ENCODE data around the gene ZNF230. TPM values are rescaled to one million over a fixed set of nuclear protein-coding genes. Genes with fewer than 3 reads are reported as not detected.

Gene ZNF230
- total and polyA plus RNA-seq, 2 of the 8 experiments (the other 6 are each of a cell fraction or from before 2014, with no cell fraction given): 1.5 to 3.6 TPM

- WGBS, 2 experiments (ENCODE audit: extremely low coverage in 1 of 2, insufficient coverage in 1 of 2, insufficient read length in 1 of 2, insufficient replicate concordance in 2 of 2, low coverage in 1 of 2, low lambda C conversion rate in 2 of 2, missing lambda C conversion rate in 1 of 2): 3% methylated on average over 36 of the region's 37 CpGs; no CpG with 5 or more reads in 1 of the 2 experiments
- TF ChIP-seq HDAC6 (IDR thresholded peaks at IDR 0.05; ENCODE audit: low read depth, low read length) (no peak), RNF2 (IDR thresholded peaks at IDR 0.05; ENCODE audit: borderline replicate concordance, low read depth, low read length, missing control alignments, poor library complexity, severe bottlenecking) (no peak), CREB1 (IDR thresholded peaks at IDR 0.05) (peak; percentile 76), SIX5 (IDR thresholded peaks at IDR 0.05; ENCODE audit: low read depth, low read length) (peak; percentile 59), CBX8 (IDR thresholded peaks at IDR 0.05; ENCODE audit: borderline replicate concordance, low read depth, low read length) (no peak), GABPA (IDR thresholded peaks at IDR 0.05; ENCODE audit: borderline replicate concordance, insufficient read depth, low read length) (peak; percentile 77), POLR2AphosphoS5 (IDR thresholded peaks at IDR 0.05; ENCODE audit: low read depth, low read length) (no peak), SIN3A (conservative IDR thresholded peaks at IDR 0.05 in 1 of 2, IDR thresholded peaks at IDR 0.05 in 1 of 2; ENCODE audit: low read depth in 1 of 2, low read length in 2 of 2) (peak in 1 of 2 experiments; percentile 40; a peak in 1 of 4 replicates), SAP30 (IDR thresholded peaks at IDR 0.05; ENCODE audit: insufficient read depth, insufficient replicate concordance, low read length) (no peak), PHF8 (conservative IDR thresholded peaks at IDR 0.05; ENCODE audit: low read depth, low read length) (peak; percentile 67; the same call in 1 of the 2 replicates), RXRA (IDR thresholded peaks at IDR 0.05; ENCODE audit: insufficient read depth, low read depth, low read length) (no peak)
Measured at GRCh38 chr19:44025217-44025936, 22.6 kb downstream of the ZNF230 start, which contains the start of gene ZNF222. Gene ZNF222, plus strand, starts transcription at chr19:44025379. Its CDS starts 58 bp downstream, at chr19:44025437.

More at GRCh38 chr19:44025217-44025936, 22.6 kb downstream of the ZNF230 start, which contains the start of gene ZNF222:
- H2BK5ac ChIP-seq (ENCODE audit: low read depth, low read length): no peak within 1 kb of the TSS
- no peak within 1 kb of the TSS for H2BK15ac ChIP-seq (ENCODE audit: low read length)
- H3K27ac ChIP-seq (ENCODE audit: low read depth, low read length): no peak within 1 kb of the TSS
- peaks cover 0 to 2% of the 10 kb centered on the region in 2 experiments; a peak in 2 of 4 replicates for H3K9me3 ChIP-seq (ENCODE audit: insufficient read depth in 2 of 2, low read depth in 1 of 2, low read length in 1 of 2)
- H4K8ac ChIP-seq (ENCODE audit: extremely low read depth, insufficient read depth, low read length): no peak within 1 kb of the TSS
- no peak within 1 kb of the TSS for H2BK120ac ChIP-seq (replicated peaks; ENCODE audit: low read depth, low read length)
- H3K79me2 ChIP-seq (ENCODE audit: control insufficient read depth in 1 of 2, insufficient read depth in 2 of 2, low read length in 2 of 2): peaks cover 0 to 4% of the 10 kb centered on the region in 2 experiments; a peak in 2 of 4 replicates
- peaks cover 4% of the 10 kb centered on the region for H3K79me1 ChIP-seq (ENCODE audit: low read depth, low read length)
- no peak within 1 kb of the TSS for H3K56ac ChIP-seq (replicated peaks; ENCODE audit: insufficient read length, low read depth, low read length)
- ChIA-PET CTCF (ENCODE audit: partially characterized antibody) (no interaction called here), POLR2A (ENCODE audit: partially characterized antibody) (interaction anchor here (0.6 to 2.1 kb wide), 2 partner anchors 26 to 122 kb away, joined by 4 to 11 read pairs; partner anchors contain the start of gene ZNF223)
- H3K4me1 ChIP-seq (replicated peaks in 1 of 4; ENCODE audit: control insufficient read depth in 3 of 4, insufficient read depth in 4 of 4, low read length in 3 of 4): no peaks in the 10 kb centered on the region
- H3K23me2 ChIP-seq (ENCODE audit: low read depth, low read length): peaks cover 4% of the 10 kb centered on the region; the same call in 1 of the 2 replicates
- peak within 1 kb of the TSS; percentile 76 to 86 for H3K4me2 ChIP-seq (ENCODE audit: insufficient read depth in 1 of 2, low read depth in 2 of 2, low read length in 2 of 2)
- H3K27me3 ChIP-seq (replicated peaks in 1 of 4; ENCODE audit: control insufficient read depth in 3 of 4, extremely low read depth in 1 of 4, insufficient read depth in 3 of 4, low read length in 3 of 4): no peaks in the 10 kb centered on the region
- H3K14ac ChIP-seq (ENCODE audit: insufficient read length): no peak within 1 kb of the TSS
- no peak within 1 kb of the TSS for H3K23ac ChIP-seq (ENCODE audit: insufficient read length)
- H4K20me1 ChIP-seq (replicated peaks in 1 of 2; ENCODE audit: control insufficient read depth in 1 of 2, insufficient read depth in 2 of 2, low read length in 2 of 2): no peaks in the 10 kb centered on the region
- H3K4me3 ChIP-seq (ENCODE audit: extremely low read depth in 1 of 4, insufficient read depth in 2 of 4, low read depth in 3 of 4, low read length in 4 of 4): peak within 1 kb of the TSS; percentile 71 to 95 (median 84)
- peak within 1 kb of the TSS; percentile 32 for H3K4ac ChIP-seq (replicated peaks; ENCODE audit: insufficient read length, low read depth, low read length)
- peak; percentile 45 for FAIRE-seq
- DNase-seq (ENCODE audit: low read depth in 1 of 2, low spot score in 2 of 2): peak; percentile 25 to 75
- H4K5ac ChIP-seq (ENCODE audit: insufficient read length, low read depth, low read length): peak within 1 kb of the TSS; percentile 20
- no peak within 1 kb of the TSS for H2BK20ac ChIP-seq (ENCODE audit: low read length)
- no peak within 1 kb of the TSS for H4K91ac ChIP-seq (replicated peaks; ENCODE audit: insufficient read length, low read length)
- no peak within 1 kb of the TSS for H3K18ac ChIP-seq (ENCODE audit: extremely low read depth, low read length)
- H3K9ac ChIP-seq (replicated peaks in 1 of 4; ENCODE audit: extremely low read depth in 1 of 4, low read depth in 3 of 4, low read length in 3 of 4): peak within 1 kb of the TSS; percentile 31 to 80 (median 42)
- no peak within 1 kb of the TSS; the same call in 1 of the 2 replicates for H2BK12ac ChIP-seq (ENCODE audit: low read depth, low read length)
- no peak within 1 kb of the TSS for H2AK5ac ChIP-seq (ENCODE audit: low read depth, low read length)
- peaks cover 3 to 32% (median 21%) of the 10 kb centered on the region in 4 experiments; a peak in 6 of 8 replicates for H3K36me3 ChIP-seq (ENCODE audit: control insufficient read depth in 2 of 4, insufficient read depth in 4 of 4, low read length in 3 of 4)
- H2AFZ ChIP-seq (ENCODE audit: low read length): peak within 1 kb of the TSS; percentile 100

Measured in H1 (cell line).